A549 (cell line): ENCODE results near the gene OPRM1. TPM values are rescaled to one million over a fixed set of nuclear protein-coding genes. Genes with fewer than 3 reads are reported as not detected.

Source experiments
- ATAC-seq, 2 experiments: fragments of 200-7000 bp in 1 of 2; fragments of >200 bp in 1 of 2; cut with Nextera tagmentation in 1 of 2; cut with Tn5 transposase in 1 of 2; 3 replicates each; pipeline versions ENCODE4 v1.8.0 to v1.9.1; 2018 to 2020; ENCODE audit warnings: mild to moderate bottlenecking in 1 of 2, moderate library complexity in 1 of 2
- CTCF ChIA-PET: fragments of 300-600 bp; sonication (Branson Sonifier 250); formaldehyde crosslinking; extraction: SDS; loops from one replicate; lab custom pipeline; 2021; ENCODE audit warnings: antibody characterized with exemption, inconsistent platforms; lab: Yijun Ruan, JAX
- POLR2A ChIA-PET: fragments of 350-600 bp; formaldehyde crosslinking; extraction: SDS; loops from one replicate; lab custom pipeline; 2021; ENCODE audit warnings: antibody characterized with exemption, inconsistent platforms; lab: Yijun Ruan, JAX
- DNase-seq, 2 experiments: peaks; one replicate each; pipeline versions ENCODE4 v3.0.0 to v3.0.0-alpha.2; 2011 to 2016; ENCODE audit warnings: low read depth in 1 of 2, low spot score in 1 of 2
- FAIRE-seq: peaks from 2 replicates; lab custom pipeline; 2011; peaks lifted over from hg19 to GRCh38; lab: Jason Lieb, UNC
- H3K27ac ChIP-seq, 2 experiments: fragments of >200 bp; sonication (Bioruptor Twin); formaldehyde crosslinking; 3 replicates each; pipeline ENCODE4 v1.5.1; 2016 to 2017
- H3K4me1 ChIP-seq: fragments of >200 bp; sonication (Bioruptor Twin); formaldehyde crosslinking; 3 replicates; pipeline ENCODE4 v1.6.1; 2016
- H3K4me2 ChIP-seq: fragments of >200 bp; sonication (Bioruptor Twin); formaldehyde crosslinking; 3 replicates; pipeline ENCODE4 v1.6.1; 2016
- H3K4me3 ChIP-seq: fragments of >200 bp; sonication (Bioruptor Twin); formaldehyde crosslinking; 3 replicates; pipeline ENCODE4 v1.5.1; 2016
- H3K9me3 ChIP-seq: fragments of >200 bp; sonication (Bioruptor Twin); formaldehyde crosslinking; 3 replicates; pipeline ENCODE4 v1.6.1; 2016
- ATOH8 ChIP-seq: fragments of 250-450 bp; sonication (Bioruptor Pico); IDR thresholded peaks from 2 replicates; pipeline ENCODE4 v1.5.0; 2020; ENCODE audit warnings: low read depth, mild to moderate bottlenecking, moderate library complexity
- BCL3 ChIP-seq: fragments of >200 bp; sonication (Bioruptor Twin); formaldehyde crosslinking; IDR thresholded peaks from 3 replicates; pipeline ENCODE4 v1.6.1; 2016
- BHLHE40 ChIP-seq: IDR thresholded peaks from 2 replicates; pipeline ENCODE4 v1.6.1; 2012; ENCODE audit warnings: low read depth, low read length, inconsistent platforms
- CBX2 ChIP-seq: fragments of 200-600 bp; sonication (generic); IDR thresholded peaks from 2 replicates; pipeline ENCODE4 v1.6.1; 2016; ENCODE audit warnings: low read depth, mild to moderate bottlenecking, borderline replicate concordance
- CEBPB ChIP-seq, 2 experiments: fragments of >200 bp in 1 of 2; sonication (Bioruptor Twin) in 1 of 2; formaldehyde crosslinking in 1 of 2; IDR thresholded peaks; 2 replicates each; pipeline ENCODE4 v1.6.1; 2012 to 2016
- E2F6 ChIP-seq: IDR thresholded peaks from 2 replicates; pipeline ENCODE4 v1.6.1; 2012; ENCODE audit warnings: low read depth, borderline replicate concordance
- EP300 ChIP-seq, 2 experiments: fragments of >200 bp; sonication (Bioruptor Twin); formaldehyde crosslinking; IDR thresholded peaks; 2 replicates in 1 of 2; 3 replicates in 1 of 2; pipeline ENCODE4 v1.6.1; 2016 to 2017
- FOSB ChIP-seq: fragments of 250-450 bp; sonication (Bioruptor Pico); IDR thresholded peaks from 2 replicates; pipeline ENCODE4 v1.5.0; 2020; ENCODE audit warnings: mild to moderate bottlenecking, moderate library complexity
- HEYL ChIP-seq: fragments of 250-450 bp; sonication (Bioruptor Pico); IDR thresholded peaks from 2 replicates; pipeline ENCODE4 v1.8.0; 2021; ENCODE audit warnings: mild to moderate bottlenecking, moderate library complexity
- HOXB13 ChIP-seq: fragments of 250-450 bp; sonication (Bioruptor Pico); IDR thresholded peaks from 2 replicates; pipeline ENCODE4 v1.5.0; 2020; ENCODE audit warnings: low read depth, mild to moderate bottlenecking, moderate library complexity
- JUNB ChIP-seq: fragments of >200 bp; sonication (Bioruptor Twin); formaldehyde crosslinking; IDR thresholded peaks from 2 replicates; pipeline ENCODE4 v1.6.1; 2016
- PHF8 ChIP-seq: fragments of 200-600 bp; sonication (generic); IDR thresholded peaks from 2 replicates; pipeline ENCODE4 v1.6.1; 2016; ENCODE audit warnings: low read depth, mild to moderate bottlenecking, antibody characterized with exemption, moderate library complexity, borderline replicate concordance
- POLR2A ChIP-seq: IDR thresholded peaks from 2 replicates; pipeline ENCODE4 v1.6.1; 2012; ENCODE audit warnings: mild to moderate bottlenecking, low read length
- POLR2AphosphoS2 ChIP-seq: conservative IDR thresholded peaks from 2 replicates; pipeline ENCODE4 v1.6.1; 2012; ENCODE audit warnings: low read length, improper control_type of control experiment, inconsistent platforms
- RARB ChIP-seq: fragments of 250-450 bp; sonication (Bioruptor Pico); IDR thresholded peaks from 2 replicates; pipeline ENCODE4 v1.8.0; 2021; ENCODE audit warnings: mild to moderate bottlenecking, moderate library complexity
- RCOR1 ChIP-seq: fragments of 150-350 bp; IDR thresholded peaks from 2 replicates; pipeline ENCODE4 v1.6.1; 2014; ENCODE audit warnings: antibody characterized with exemption, low read length, low read depth
- RNF2 ChIP-seq: fragments of 200-600 bp; sonication (generic); IDR thresholded peaks from 2 replicates; pipeline ENCODE4 v1.6.1; 2016; ENCODE audit warnings: low read depth, mild to moderate bottlenecking, antibody characterized with exemption, moderate library complexity, borderline replicate concordance
- SREBF2 ChIP-seq: fragments of 450-650 bp; IDR thresholded peaks from 2 replicates; pipeline ENCODE4 v1.6.1; 2014; ENCODE audit warnings: mild to moderate bottlenecking, moderate library complexity
- TFCP2L1 ChIP-seq: fragments of 250-450 bp; sonication (Bioruptor Pico); IDR thresholded peaks from 2 replicates; pipeline ENCODE4 v1.5.0; 2021; ENCODE audit warnings: mild to moderate bottlenecking
- TP53 ChIP-seq: fragments of 250-450 bp; sonication (Bioruptor Pico); IDR thresholded peaks from 2 replicates; pipeline ENCODE4 v1.5.0; 2021; ENCODE audit warnings: mild to moderate bottlenecking, moderate library complexity
- USF2 ChIP-seq: fragments of 450-650 bp; IDR thresholded peaks from 2 replicates; pipeline ENCODE4 v1.6.1; 2014; ENCODE audit warnings: antibody characterized with exemption
- ZSCAN20 ChIP-seq: fragments of 250-450 bp; sonication (Bioruptor Pico); IDR thresholded peaks from 2 replicates; pipeline ENCODE4 v1.8.0; 2022; ENCODE audit warnings: mild to moderate bottlenecking, moderate library complexity
- WGBS: methylation state at CpG from one replicate; pipeline ENCODE4 v1.1.6; 2017; ENCODE audit errors: missing lambda C conversion rate; 5-methylcytosine and 5-hydroxymethylcytosine counted together
- polyA plus RNA-seq, 4 experiments: library from polyadenylated mRNA; depleted of rRNA in 3 of 4; stranded (reverse); fragments of >200 nt; fragmentation: RNase III in 1 of 4; extraction: RNeasy Plus Mini Kit Qiagen cat#74134 plus additional on column Dnase treatment in 1 of 4; gene quantifications; 2 replicates in 3 of 4; 3 replicates in 1 of 4; pipeline ENCODE4 v1.2.3, GENCODE V29; 2011 to 2017
- TF ChIP-seq, protein P1 (sequence below): fragments of >200 bp; sonication (Bioruptor Twin); formaldehyde crosslinking; IDR thresholded peaks from 3 replicates; pipeline ENCODE4 v1.5.1; 2016

OPRM1 gene
- polyA plus RNA-seq, 2 of the 4 experiments (the other 2 are of a cell fraction): not detected

GRCh38 chr6:154232013-154232910 lies 193.2 kb downstream of the OPRM1 start (continued):
- no peak for TF ChIP-seq HOXB13 (CRISPR knock-in tag)
- no peak for TF ChIP-seq RNF2
- TF ChIP-seq BHLHE40: no peak

DNA sequence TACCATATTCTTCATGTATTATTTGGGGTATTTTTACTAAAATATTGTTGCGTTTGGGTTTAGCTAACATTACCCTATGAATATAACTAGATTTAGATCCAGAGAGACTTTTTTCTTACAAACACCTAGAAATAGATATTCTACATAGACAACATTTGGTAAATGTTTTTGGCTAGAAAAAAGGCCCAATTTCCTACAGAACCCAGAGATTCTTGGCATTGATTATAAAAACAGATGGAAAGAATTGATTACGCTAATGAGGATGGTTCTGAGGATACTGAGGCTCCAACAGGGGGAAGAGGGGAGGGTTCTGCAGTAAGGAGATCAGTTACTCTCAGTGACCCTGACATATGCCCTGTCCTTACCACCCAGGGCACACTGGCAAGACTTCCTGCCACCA lies 194.3 kb downstream of the OPRM1 start:
- H3K9me3 ChIP-seq: no peaks in the 10 kb centered on the region
- no peak for ATAC-seq
- H3K27ac ChIP-seq: no peak overlapping the region
- FAIRE-seq: no peak
- TF ChIP-seq FOSB (CRISPR knock-in tag) (no peak), USF2 (no peak), RCOR1 (no peak), TFCP2L1 (CRISPR knock-in tag) (no peak), CEBPB (IDR thresholded peaks at IDR 0.05) (no peak), E2F6 (no peak), SREBF2 (no peak), ATOH8 (no peak), EP300 (IDR thresholded peaks at IDR 0.05) (no peak), BCL3 (no peak), ZSCAN20 (CRISPR knock-in tag) (no peak), HEYL (CRISPR knock-in tag) (no peak), TP53 (CRISPR knock-in tag) (no peak), POLR2A (no peak), PHF8 (no peak), JUNB (no peak), POLR2AphosphoS2 (no peak), RARB (CRISPR knock-in tag) (no peak), CBX2 (no peak)
- TF ChIP-seq, protein P1, sequence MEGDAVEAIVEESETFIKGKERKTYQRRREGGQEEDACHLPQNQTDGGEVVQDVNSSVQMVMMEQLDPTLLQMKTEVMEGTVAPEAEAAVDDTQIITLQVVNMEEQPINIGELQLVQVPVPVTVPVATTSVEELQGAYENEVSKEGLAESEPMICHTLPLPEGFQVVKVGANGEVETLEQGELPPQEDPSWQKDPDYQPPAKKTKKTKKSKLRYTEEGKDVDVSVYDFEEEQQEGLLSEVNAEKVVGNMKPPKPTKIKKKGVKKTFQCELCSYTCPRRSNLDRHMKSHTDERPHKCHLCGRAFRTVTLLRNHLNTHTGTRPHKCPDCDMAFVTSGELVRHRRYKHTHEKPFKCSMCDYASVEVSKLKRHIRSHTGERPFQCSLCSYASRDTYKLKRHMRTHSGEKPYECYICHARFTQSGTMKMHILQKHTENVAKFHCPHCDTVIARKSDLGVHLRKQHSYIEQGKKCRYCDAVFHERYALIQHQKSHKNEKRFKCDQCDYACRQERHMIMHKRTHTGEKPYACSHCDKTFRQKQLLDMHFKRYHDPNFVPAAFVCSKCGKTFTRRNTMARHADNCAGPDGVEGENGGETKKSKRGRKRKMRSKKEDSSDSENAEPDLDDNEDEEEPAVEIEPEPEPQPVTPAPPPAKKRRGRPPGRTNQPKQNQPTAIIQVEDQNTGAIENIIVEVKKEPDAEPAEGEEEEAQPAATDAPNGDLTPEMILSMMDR: no peak
- DNase-seq: no peak
- POLR2A ChIA-PET: no interaction called here
- CTCF ChIA-PET: interaction anchor here (1.1 kb wide), 1 partner anchor 12 kb away, joined by 4 read pairs; no protein-coding TSS in a partner anchor
- WGBS: 87% methylated on average over 2 of the region's 2 CpGs
- no peak overlapping the region for H3K4me2 ChIP-seq
- no peak overlapping the region for H3K4me3 ChIP-seq
- H3K4me1 ChIP-seq: no peaks in the 10 kb centered on the region
